ENCODE measurements around the gene RUFY3.

GRCh38 chr4:70728091-70728490 is 6.3 kb downstream of the RUFY3 start:
- TF ChIP-seq, protein P1, sequence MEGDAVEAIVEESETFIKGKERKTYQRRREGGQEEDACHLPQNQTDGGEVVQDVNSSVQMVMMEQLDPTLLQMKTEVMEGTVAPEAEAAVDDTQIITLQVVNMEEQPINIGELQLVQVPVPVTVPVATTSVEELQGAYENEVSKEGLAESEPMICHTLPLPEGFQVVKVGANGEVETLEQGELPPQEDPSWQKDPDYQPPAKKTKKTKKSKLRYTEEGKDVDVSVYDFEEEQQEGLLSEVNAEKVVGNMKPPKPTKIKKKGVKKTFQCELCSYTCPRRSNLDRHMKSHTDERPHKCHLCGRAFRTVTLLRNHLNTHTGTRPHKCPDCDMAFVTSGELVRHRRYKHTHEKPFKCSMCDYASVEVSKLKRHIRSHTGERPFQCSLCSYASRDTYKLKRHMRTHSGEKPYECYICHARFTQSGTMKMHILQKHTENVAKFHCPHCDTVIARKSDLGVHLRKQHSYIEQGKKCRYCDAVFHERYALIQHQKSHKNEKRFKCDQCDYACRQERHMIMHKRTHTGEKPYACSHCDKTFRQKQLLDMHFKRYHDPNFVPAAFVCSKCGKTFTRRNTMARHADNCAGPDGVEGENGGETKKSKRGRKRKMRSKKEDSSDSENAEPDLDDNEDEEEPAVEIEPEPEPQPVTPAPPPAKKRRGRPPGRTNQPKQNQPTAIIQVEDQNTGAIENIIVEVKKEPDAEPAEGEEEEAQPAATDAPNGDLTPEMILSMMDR (conservative IDR thresholded peaks at IDR 0.05; ENCODE audit: low read depth in 2 of 2): no peak
- no peak for TF ChIP-seq CREB1 (CRISPR knock-in tag; IDR thresholded peaks at IDR 0.05; ENCODE audit: low read depth)
- TF ChIP-seq EZH2phosphoT487 (IDR thresholded peaks at IDR 0.05; ENCODE audit: unreplicated experiment): no peak
- no peak for TF ChIP-seq POLR2AphosphoS5 (IDR thresholded peaks at IDR 0.05; ENCODE audit: low read depth)
- no peak for TF ChIP-seq EZH2 (IDR thresholded peaks at IDR 0.05; ENCODE audit: low read depth, unreplicated experiment)
- no peak for TF ChIP-seq REST (IDR thresholded peaks at IDR 0.05; ENCODE audit: unreplicated experiment)

All from GM23338 (cell line).